WERI-Rb-1 (cell line): Measurements from ENCODE around the gene EIF4EBP3.
"Not testable (repeated sequence)": the region's sequence is repeated elsewhere in the genome, so short reads cannot be mapped to it uniquely, and the experiment has no call there.

ENCODE experiments used
- DNase-seq: peaks from one replicate; pipeline ENCODE4 v3.0.0-alpha.2; 2020
- H3K27ac ChIP-seq: fragments of 250-450 bp; sonication (Bioruptor Pico); 2 replicates; pipeline ENCODE4 v1.5.1; 2020; ENCODE audit warnings: mild to moderate bottlenecking, moderate library complexity
- H3K27me3 ChIP-seq: fragments of 250-450 bp; sonication (Bioruptor Pico); 2 replicates; pipeline ENCODE4 v1.5.1; 2021; ENCODE audit warnings: mild to moderate bottlenecking, low read depth, moderate library complexity; ENCODE audit not compliant: insufficient read depth, severe bottlenecking
- H3K36me3 ChIP-seq: fragments of 250-450 bp; sonication (Bioruptor Pico); 2 replicates; pipeline ENCODE4 v1.5.1; 2020; ENCODE audit warnings: mild to moderate bottlenecking, moderate library complexity
- H3K4me3 ChIP-seq: 2 replicates; pipeline ENCODE4 v1.5.1; 2011; ENCODE audit warnings: low read depth, mild to moderate bottlenecking, control low read depth, low read length
- H3K9me3 ChIP-seq: fragments of 250-450 bp; sonication (Bioruptor Pico); 2 replicates; pipeline ENCODE4 v1.5.1; 2021; ENCODE audit warnings: mild to moderate bottlenecking, moderate library complexity; ENCODE audit not compliant: severe bottlenecking
- TF ChIP-seq, protein P1 (sequence below): IDR thresholded peaks from 2 replicates; pipeline ENCODE4 v1.5.1; 2011; ENCODE audit warnings: low read depth, mild to moderate bottlenecking, control low read depth, inconsistent platforms, low read length

Gene EIF4EBP3

GRCh38 chr5:140587495-140587894 is 40.0 kb downstream of the EIF4EBP3 start:
- H3K9me3 ChIP-seq, result peaks cover 6% of the 10 kb centered on the region
- H3K36me3 ChIP-seq, result no peaks in the 10 kb centered on the region
- TF ChIP-seq, protein P1, sequence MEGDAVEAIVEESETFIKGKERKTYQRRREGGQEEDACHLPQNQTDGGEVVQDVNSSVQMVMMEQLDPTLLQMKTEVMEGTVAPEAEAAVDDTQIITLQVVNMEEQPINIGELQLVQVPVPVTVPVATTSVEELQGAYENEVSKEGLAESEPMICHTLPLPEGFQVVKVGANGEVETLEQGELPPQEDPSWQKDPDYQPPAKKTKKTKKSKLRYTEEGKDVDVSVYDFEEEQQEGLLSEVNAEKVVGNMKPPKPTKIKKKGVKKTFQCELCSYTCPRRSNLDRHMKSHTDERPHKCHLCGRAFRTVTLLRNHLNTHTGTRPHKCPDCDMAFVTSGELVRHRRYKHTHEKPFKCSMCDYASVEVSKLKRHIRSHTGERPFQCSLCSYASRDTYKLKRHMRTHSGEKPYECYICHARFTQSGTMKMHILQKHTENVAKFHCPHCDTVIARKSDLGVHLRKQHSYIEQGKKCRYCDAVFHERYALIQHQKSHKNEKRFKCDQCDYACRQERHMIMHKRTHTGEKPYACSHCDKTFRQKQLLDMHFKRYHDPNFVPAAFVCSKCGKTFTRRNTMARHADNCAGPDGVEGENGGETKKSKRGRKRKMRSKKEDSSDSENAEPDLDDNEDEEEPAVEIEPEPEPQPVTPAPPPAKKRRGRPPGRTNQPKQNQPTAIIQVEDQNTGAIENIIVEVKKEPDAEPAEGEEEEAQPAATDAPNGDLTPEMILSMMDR, result no peak
- H3K27me3 ChIP-seq, result no peaks in the 10 kb centered on the region
- H3K27ac ChIP-seq, result no peak overlapping the region
- DNase-seq, result no peak
- H3K4me3 ChIP-seq, result no peak overlapping the region

DNA sequence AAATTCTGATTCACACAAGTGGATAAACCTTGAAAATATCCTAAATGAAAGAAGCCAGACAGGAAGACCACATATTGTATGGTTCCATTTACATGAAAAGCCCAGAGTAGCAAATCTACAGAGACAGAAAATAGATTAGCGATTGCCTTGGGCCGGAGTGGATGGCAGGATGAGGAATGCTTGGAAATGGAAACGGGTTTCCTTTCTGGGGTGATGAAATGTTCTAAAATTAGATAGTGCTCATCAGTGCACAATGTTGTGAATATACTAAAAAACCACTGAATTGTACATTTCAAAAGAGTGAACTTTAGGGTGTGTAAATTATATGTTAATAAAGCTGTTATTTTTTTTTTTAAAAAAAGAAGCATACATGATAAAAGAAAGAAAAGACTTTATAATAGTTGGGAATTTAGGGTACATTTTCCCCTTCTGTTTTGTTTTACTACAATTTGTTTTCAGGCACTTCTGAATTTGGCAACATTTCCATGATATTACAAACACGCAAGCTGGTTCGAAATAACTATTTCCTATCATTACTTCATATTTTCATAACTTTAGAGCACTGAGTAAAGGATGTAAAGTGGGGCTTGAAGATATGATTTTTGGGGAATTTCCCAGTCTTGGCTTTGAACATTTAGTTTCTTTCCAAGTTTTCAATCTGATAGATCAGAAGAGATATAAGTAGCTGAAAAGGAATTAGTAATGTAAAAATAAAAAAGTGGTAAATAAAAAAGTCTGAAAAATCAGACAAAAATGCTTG is 41.0 kb downstream of the EIF4EBP3 start:
- Histone ChIP-seq H3K4me3 (no peak overlapping the region), H3K36me3 (no peaks in the 10 kb centered on the region), H3K27ac (no peak overlapping the region), H3K9me3 (peaks cover 6% of the 10 kb centered on the region), H3K27me3 (no peaks in the 10 kb centered on the region)
- no peak for DNase-seq
- TF ChIP-seq, protein P1, result no peak

DNA sequence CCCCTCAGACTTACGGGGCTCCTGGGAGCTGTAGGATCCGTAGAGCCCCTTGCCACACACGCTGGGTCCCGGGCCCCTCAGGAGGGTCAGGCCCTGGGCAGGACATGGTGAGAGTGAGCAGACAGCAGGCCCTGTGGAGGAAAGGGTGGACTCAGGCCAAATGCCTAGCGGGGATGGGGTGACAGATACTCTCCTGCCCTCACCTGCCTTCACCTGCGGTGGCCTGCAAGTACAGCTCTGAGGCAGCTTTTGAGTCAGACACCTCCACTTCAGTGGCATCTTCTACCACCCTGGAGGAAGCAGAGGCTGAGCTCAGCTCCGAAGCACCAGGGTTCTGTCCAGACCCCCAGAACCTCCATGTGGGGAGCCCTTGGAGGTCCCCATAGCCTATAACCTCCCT is 43.4 kb downstream of the EIF4EBP3 start:
- H3K27ac ChIP-seq, result no peak overlapping the region
- TF ChIP-seq, protein P1, result no peak
- H3K9me3 ChIP-seq, result no peaks in the 10 kb centered on the region
- H3K4me3 ChIP-seq, result no peak overlapping the region
- DNase-seq, result no peak
- no peaks in the 10 kb centered on the region for H3K27me3 ChIP-seq
- H3K36me3 ChIP-seq, result no peaks in the 10 kb centered on the region

- TF ChIP-seq, protein P1, result no peak
- Histone ChIP-seq H3K36me3 (no peaks in the 10 kb centered on the region), H3K27ac (no peak overlapping the region), H3K4me3 (no peak overlapping the region), H3K9me3 (no peaks in the 10 kb centered on the region), H3K27me3 (no peaks in the 10 kb centered on the region)
- no peak for DNase-seq
These were observed 44.4 kb downstream of the EIF4EBP3 start for GRCh38 chr5:140591747-140592372.

DNA sequence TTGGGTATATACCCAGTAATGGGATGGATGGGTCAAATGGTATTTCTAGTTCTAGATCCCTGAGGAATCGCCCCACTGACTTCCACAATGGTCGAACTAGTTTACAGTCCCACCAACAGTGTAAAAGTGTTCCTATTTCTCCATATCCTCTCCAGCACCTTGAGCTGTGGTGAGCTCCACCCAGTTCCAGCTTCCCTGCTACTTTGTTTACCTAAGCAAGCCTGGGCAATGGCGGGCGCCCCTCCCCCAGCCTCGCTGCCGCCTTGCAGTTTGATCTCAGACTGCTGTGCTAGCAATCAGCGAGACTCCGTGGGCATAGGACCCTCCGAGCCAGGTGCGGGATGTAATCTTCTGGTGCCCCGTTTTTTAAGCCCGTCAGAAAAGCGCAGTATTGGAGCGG is 45.6 kb downstream of the EIF4EBP3 start:
- H3K27me3 ChIP-seq, H3K36me3 ChIP-seq, DNase-seq, H3K4me3 ChIP-seq, H3K9me3 ChIP-seq, H3K27ac ChIP-seq: not testable (repeated sequence)

GRCh38 chr5:140594169-140594568 is 46.7 kb downstream of the EIF4EBP3 start:
- Histone ChIP-seq H3K27ac (no peak overlapping the region), H3K4me3 (no peak overlapping the region), H3K27me3 (no peaks in the 10 kb centered on the region), H3K36me3 (no peaks in the 10 kb centered on the region), H3K9me3 (no peaks in the 10 kb centered on the region)
- TF ChIP-seq, protein P1, result no peak
- no peak for DNase-seq
